Ascending aorta (tissue), 2 donors: ENCODE measurements around the gene THSD7B. TPM values are rescaled to one million over a fixed set of nuclear protein-coding genes. Genes with fewer than 3 reads are reported as not detected.
A peak's percentile ranks its signal among the peaks of the same experiment; 100 is the strongest.

Source experiments
- DNase-seq, 2 donors: peaks; one replicate each; pipeline ENCODE4 v3.0.0-alpha.2; 2019; ENCODE audit warnings: low spot score in 2 of 2
- H3K27ac ChIP-seq, 2 donors: fragments of 200-600 bp; sonication (generic); one replicate each; pipeline ENCODE4 v1.5.1; 2016 to 2017; ENCODE audit warnings: mild to moderate bottlenecking in 1 of 2
- H3K27me3 ChIP-seq: fragments of 200-600 bp; sonication (generic); one replicate; pipeline ENCODE4 v1.5.1; 2017
- H3K36me3 ChIP-seq, 2 donors: fragments of 200-600 bp; sonication (generic); one replicate each; pipeline ENCODE4 v1.5.1; 2016
- H3K4me1 ChIP-seq, 2 donors: fragments of 200-600 bp; sonication (generic); one replicate each; pipeline ENCODE4 v1.5.1; 2016 to 2017; ENCODE audit warnings: mild to moderate bottlenecking in 1 of 2
- H3K4me3 ChIP-seq, 2 donors: fragments of 200-600 bp; sonication (generic); one replicate each; pipeline ENCODE4 v1.5.1; 2016 to 2017; ENCODE audit warnings: mild to moderate bottlenecking in 1 of 2
- H3K9me3 ChIP-seq, 2 donors: fragments of 200-600 bp; sonication (generic); one replicate each; pipeline ENCODE4 v1.5.1; 2016
- intact Hi-C: fragments of 100-400 bp; cut with DNase I; formaldehyde crosslinking; loops from one replicate; pipeline ENCODE4 v1.15.1; 2023
- total RNA-seq: library from RNA; depleted of rRNA; stranded (reverse); fragments of >200 nt; gene quantifications from one replicate; pipeline ENCODE4 v1.1.0, GENCODE V29; 2016
- TF ChIP-seq, protein P1 (sequence below), 3 experiments: fragments of 200-600 bp in 2 of 3; fragments of 450-650 bp in 1 of 3; sonication (generic) in 2 of 3; IDR thresholded peaks; one replicate each; pipeline ENCODE4 v1.5.1; 2016 to 2019; ENCODE audit warnings: antibody characterized with exemption in 3 of 3, mild to moderate bottlenecking in 1 of 3, moderate library complexity in 1 of 3

Gene THSD7B
- total RNA-seq, 1 donor from 2014 or later: not detected

DNA sequence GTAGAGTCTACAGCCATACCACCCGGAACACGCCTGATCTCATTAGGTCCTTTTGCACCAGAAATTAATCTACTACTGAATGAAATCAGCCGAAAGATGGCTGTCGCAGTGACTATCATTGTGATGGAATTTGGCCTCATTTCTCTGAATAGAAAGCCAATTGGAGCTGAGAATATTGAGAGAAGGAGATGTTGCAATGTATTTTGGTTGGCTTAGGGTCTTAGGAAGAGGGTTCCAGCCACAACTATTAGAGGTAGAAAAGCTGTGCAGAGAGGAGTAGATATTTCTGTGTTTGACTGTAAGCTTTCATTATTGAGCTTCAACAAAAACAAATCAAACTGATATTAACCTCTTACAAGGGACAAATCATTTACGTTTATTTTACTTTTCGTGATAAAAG is 98.1 kb downstream of the THSD7B start:
- TF ChIP-seq, protein P1, sequence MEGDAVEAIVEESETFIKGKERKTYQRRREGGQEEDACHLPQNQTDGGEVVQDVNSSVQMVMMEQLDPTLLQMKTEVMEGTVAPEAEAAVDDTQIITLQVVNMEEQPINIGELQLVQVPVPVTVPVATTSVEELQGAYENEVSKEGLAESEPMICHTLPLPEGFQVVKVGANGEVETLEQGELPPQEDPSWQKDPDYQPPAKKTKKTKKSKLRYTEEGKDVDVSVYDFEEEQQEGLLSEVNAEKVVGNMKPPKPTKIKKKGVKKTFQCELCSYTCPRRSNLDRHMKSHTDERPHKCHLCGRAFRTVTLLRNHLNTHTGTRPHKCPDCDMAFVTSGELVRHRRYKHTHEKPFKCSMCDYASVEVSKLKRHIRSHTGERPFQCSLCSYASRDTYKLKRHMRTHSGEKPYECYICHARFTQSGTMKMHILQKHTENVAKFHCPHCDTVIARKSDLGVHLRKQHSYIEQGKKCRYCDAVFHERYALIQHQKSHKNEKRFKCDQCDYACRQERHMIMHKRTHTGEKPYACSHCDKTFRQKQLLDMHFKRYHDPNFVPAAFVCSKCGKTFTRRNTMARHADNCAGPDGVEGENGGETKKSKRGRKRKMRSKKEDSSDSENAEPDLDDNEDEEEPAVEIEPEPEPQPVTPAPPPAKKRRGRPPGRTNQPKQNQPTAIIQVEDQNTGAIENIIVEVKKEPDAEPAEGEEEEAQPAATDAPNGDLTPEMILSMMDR (IDR thresholded peaks at IDR 0.05): no peak
- Histone ChIP-seq H3K36me3 (no peaks in the 10 kb centered on the region), H3K27ac (peak overlapping the region; percentile 56 to 68), H3K4me3 (peak overlapping the region; percentile 33 to 47), H3K9me3 (no peaks in the 10 kb centered on the region), H3K4me1 (no peaks in the 10 kb centered on the region), H3K27me3 (no peaks in the 10 kb centered on the region)
- DNase-seq: no peak
- intact Hi-C loops: loop anchor here (5.0 kb wide), 1 partner anchor 211 kb away; no protein-coding TSS in a partner anchor

DNA sequence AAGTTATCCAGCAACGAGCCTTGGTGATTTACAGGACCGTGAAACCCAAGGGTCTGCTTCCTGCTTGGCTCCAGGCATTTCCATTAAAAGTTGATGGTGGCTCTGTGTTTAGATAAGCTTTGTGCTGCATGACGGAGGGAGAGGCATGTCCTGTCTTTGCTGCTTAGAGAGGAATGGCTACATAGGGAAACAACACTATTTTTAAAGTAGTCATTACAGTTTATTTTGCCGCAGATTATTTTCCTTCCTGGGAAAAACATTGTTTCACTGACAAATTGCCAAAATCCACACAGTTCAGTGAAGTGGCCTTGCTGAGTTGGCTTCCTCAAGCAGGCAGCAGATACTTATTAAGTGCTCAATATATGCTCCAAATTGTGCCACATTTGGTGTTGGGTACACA is 98.5 kb downstream of the THSD7B start:
- DNase-seq: no peak
- Histone ChIP-seq H3K27ac (peak overlapping the region; percentile 56 to 68), H3K4me3 (peak overlapping the region; percentile 33 to 47)

DNA sequence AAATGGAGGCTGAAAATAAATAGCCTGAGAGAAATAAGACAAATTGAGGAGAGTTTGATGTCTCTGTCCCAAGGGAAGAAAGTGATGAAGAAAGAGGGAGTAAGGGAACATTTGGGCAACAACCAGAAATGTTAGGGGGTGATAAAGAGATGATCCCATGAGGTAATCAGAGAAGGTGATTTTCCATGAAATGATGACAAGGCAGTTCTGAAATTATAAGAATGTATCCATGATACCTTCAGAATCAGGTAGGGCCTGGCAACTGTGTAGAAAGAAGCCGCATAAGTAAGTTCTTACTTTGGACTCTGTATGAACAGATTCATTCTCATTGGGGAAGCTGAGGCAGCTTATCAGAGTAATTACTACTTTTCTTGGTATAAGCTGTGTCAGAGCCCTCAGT is 106.1 kb downstream of the THSD7B start:
- intact Hi-C loops: no loop called here
- H3K36me3 ChIP-seq: no peaks in the 10 kb centered on the region
- no peak for DNase-seq
- no peaks in the 10 kb centered on the region for H3K9me3 ChIP-seq
- no peaks in the 10 kb centered on the region for H3K27me3 ChIP-seq
- H3K4me3 ChIP-seq: no peak overlapping the region
- H3K4me1 ChIP-seq: no peaks in the 10 kb centered on the region
- TF ChIP-seq, protein P1 (IDR thresholded peaks at IDR 0.05): no peak
- no peak overlapping the region for H3K27ac ChIP-seq

More for the DNA sequence above, 98.5 kb downstream of the THSD7B start:
- Histone ChIP-seq H3K4me1 (no peaks in the 10 kb centered on the region), H3K9me3 (no peaks in the 10 kb centered on the region), H3K36me3 (no peaks in the 10 kb centered on the region), H3K27me3 (no peaks in the 10 kb centered on the region)
- TF ChIP-seq, protein P1 (IDR thresholded peaks at IDR 0.05): no peak
- intact Hi-C loops: loop anchor here (5.0 kb wide), 1 partner anchor 212 kb away; no protein-coding TSS in a partner anchor

DNA sequence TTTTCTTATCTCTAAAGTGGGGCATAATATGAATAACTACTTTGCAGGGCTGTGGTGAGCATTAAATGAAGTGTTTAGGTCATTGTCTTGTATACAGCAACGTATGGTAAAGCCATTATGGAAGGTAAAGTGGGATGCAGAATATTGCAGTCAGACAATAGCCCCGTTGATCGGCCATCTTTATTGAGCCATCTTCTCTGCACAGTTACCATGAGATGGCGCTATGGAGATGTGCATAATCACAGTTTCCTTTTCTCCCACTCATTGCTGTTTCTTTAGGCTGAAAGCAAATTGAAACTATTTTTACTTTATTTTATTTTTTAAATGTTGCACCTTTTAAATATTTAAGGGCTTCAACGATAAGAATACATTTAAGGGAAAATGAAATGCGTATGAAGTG is 108.9 kb downstream of the THSD7B start:
- no peaks in the 10 kb centered on the region for H3K4me1 ChIP-seq
- intact Hi-C loops: no loop called here
- DNase-seq: no peak
- TF ChIP-seq, protein P1 (IDR thresholded peaks at IDR 0.05): peak in 1 of 3 experiments; percentile 13
- no peak overlapping the region for H3K27ac ChIP-seq
- no peaks in the 10 kb centered on the region for H3K36me3 ChIP-seq
- H3K4me3 ChIP-seq: no peak overlapping the region
- no peaks in the 10 kb centered on the region for H3K27me3 ChIP-seq
- no peaks in the 10 kb centered on the region for H3K9me3 ChIP-seq

DNA sequence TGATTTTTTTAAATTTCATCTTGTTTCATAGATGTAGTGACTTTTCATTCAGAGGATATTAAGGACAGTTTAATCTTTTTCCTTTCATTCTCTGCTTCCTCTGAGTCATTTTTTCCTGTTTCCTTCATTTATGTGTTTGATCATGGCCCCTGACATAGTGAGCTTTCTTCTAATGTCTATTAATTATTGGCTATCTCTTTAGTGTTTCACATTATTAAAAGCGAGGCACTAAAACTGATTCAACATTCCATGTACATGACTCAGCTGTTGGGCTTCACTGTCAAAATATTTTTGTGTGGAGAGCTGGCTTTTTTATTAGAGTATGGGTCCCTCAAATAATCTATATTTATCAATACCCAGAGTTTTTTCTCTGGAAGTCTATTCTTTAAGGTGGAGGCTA is 125.8 kb downstream of the THSD7B start:
- intact Hi-C loops: no loop called here
- no peak overlapping the region for H3K27ac ChIP-seq
- TF ChIP-seq, protein P1 (IDR thresholded peaks at IDR 0.05): no peak
- no peak for DNase-seq
- H3K27me3 ChIP-seq: no peaks in the 10 kb centered on the region
- H3K4me3 ChIP-seq: no peak overlapping the region
- no peaks in the 10 kb centered on the region for H3K36me3 ChIP-seq
- H3K9me3 ChIP-seq: no peaks in the 10 kb centered on the region
- H3K4me1 ChIP-seq: no peaks in the 10 kb centered on the region
